ENCODE data around the gene MCM5. TPM values are rescaled to one million over a fixed set of nuclear protein-coding genes. Genes with fewer than 3 reads are reported as not detected.
"Not testable (repeated sequence)": the region's sequence is repeated elsewhere in the genome, so short reads cannot be mapped to it uniquely, and the experiment has no call there.

The MCM5 gene
- total and polyA plus RNA-seq, 9 donors: 22.8 to 46.9 (median 36.3) TPM

DNA sequence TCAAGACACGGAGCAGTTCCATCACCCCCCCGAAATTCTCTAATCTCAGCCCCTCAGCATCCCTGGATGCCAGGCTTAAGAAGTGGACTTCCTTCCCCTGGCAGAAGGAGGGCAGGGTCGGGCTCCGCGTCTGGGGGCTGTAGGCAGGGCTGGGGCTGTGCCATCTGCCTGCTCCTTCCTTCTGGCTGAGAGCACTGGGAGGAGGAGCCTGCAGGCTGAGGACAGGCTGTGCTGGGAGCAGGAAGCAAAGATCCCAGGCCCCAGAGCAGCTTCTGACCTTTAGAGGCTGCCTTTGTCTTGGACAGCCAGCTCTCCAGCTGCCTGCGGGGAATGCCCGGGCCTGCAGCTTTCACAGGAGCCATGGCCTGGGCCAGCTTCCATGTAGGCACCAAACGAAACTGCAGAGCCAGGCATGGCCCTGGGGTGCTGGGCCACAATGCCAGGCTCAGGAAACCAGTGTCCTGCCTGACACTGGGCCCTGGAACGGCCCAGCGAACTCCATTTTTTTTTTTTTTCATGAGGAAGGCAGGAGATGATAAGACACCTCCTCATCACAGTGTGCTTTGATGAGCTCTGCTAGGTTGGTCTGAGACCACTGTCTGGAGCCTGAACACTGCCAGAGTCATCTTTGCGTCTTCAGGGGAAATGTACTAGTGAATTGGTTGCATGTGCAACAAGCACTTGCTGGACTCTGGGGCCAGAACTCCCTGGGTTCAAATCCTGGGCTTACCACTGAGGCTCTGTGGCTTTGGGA lies 67.9 kb downstream of the MCM5 start:
- H3K27ac ChIP-seq (ENCODE audit: low read length): peak overlapping the region; percentile 72
- no peaks in the 10 kb centered on the region for H3K9me3 ChIP-seq (replicated peaks; ENCODE audit: control insufficient read depth, low read depth, low read length)
- H3K4me1 ChIP-seq (ENCODE audit: control insufficient read depth, insufficient read depth, low read length): peaks cover 8% of the 10 kb centered on the region
- DNase-seq: peak; percentile 68
- no peaks in the 10 kb centered on the region for H3K36me3 ChIP-seq (ENCODE audit: control insufficient read depth, insufficient read depth, low read length)
- H3K4me3 ChIP-seq (ENCODE audit: low read length): no peak overlapping the region
- no peaks in the 10 kb centered on the region for H3K27me3 ChIP-seq (ENCODE audit: control insufficient read depth, insufficient read depth, low read length)
- 10% methylated on average over 6 of the region's 11 CpGs for WGBS (ENCODE audit: insufficient coverage)

DNA sequence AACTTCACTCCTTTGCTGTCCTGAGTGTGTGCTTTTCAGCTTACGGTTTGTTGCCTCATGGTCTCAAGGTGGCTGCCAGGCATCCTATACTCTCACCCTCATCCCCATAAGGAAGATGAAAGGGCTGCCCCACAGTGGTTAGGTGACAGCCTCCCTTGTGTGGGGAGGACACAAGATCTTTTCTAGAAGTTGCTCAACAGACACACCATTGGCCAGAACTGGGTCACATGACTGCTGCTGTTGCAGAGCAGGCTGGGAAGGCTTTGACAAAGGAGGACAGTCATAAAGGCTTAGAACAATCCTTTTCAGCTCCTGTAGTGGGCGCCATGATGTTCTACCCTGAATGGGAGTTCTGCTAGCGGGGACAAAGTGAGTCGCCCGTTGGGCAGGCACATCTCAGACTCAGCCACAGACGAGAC lies 71.0 kb downstream of the MCM5 start:
- 83% methylated on average over 5 of the region's 6 CpGs for WGBS (ENCODE audit: insufficient coverage)
- Histone ChIP-seq H3K27ac (ENCODE audit: low read length) (no peak overlapping the region), H3K4me1 (ENCODE audit: control insufficient read depth, insufficient read depth, low read length) (peaks cover 8% of the 10 kb centered on the region), H3K9me3 (replicated peaks; ENCODE audit: control insufficient read depth, low read depth, low read length) (no peaks in the 10 kb centered on the region), H3K36me3 (ENCODE audit: control insufficient read depth, insufficient read depth, low read length) (no peaks in the 10 kb centered on the region), H3K27me3 (ENCODE audit: control insufficient read depth, insufficient read depth, low read length) (no peaks in the 10 kb centered on the region), H3K4me3 (ENCODE audit: low read length) (no peak overlapping the region)
- no peak for DNase-seq

DNA sequence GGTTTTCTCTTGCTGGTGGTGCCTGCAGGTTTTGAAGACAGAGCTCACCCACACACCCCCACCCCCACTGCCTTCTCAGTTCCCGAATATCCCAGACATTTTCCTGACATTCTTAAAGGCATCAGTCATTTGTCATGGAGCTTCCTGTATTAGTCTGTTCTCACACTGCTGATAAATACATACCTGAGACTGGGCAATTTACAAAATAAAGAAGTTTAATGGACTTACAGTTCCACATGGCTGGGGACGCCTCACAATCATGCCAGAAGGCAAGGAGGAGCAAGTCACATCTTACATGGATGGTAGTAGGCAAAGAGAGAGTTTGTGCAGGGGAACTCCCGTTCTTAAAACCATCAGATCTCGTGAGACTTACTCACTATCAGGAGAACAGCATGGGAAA lies 71.6 kb downstream of the MCM5 start:
- H3K27me3 ChIP-seq (ENCODE audit: control insufficient read depth, insufficient read depth, low read length); H3K4me3 ChIP-seq (ENCODE audit: low read length); DNase-seq; H3K4me1 ChIP-seq (ENCODE audit: control insufficient read depth, insufficient read depth, low read length); H3K27ac ChIP-seq (ENCODE audit: low read length); H3K36me3 ChIP-seq (ENCODE audit: control insufficient read depth, insufficient read depth, low read length); H3K9me3 ChIP-seq (replicated peaks; ENCODE audit: control insufficient read depth, low read depth, low read length): not testable (repeated sequence)
- 80% methylated on average over 1 of the region's 4 CpGs for WGBS (ENCODE audit: insufficient coverage)

DNA sequence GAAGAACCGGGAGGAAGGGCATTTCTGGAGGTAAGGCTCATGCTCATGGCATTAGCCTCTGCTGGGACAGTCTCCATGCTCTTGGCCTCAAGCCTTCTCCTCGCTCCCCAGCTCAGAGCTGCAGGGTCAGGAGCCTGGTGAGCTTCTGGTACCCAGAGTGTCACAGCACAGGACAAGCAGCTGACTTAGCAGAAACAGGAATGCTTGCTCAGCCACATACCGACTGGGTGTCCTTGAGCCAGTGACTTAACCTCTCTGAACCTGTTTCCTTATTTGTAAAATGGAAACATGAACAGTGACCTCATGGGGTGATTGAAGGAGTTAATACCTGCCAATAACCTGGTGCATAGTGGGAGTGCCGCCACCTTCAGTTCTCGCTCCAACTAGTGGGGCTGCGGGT lies 72.5 kb downstream of the MCM5 start:
- Histone ChIP-seq H3K9me3 (replicated peaks; ENCODE audit: control insufficient read depth, low read depth, low read length) (no peaks in the 10 kb centered on the region), H3K27ac (ENCODE audit: low read length) (no peak overlapping the region), H3K4me1 (ENCODE audit: control insufficient read depth, insufficient read depth, low read length) (peaks cover 8% of the 10 kb centered on the region), H3K36me3 (ENCODE audit: control insufficient read depth, insufficient read depth, low read length) (no peaks in the 10 kb centered on the region), H3K27me3 (ENCODE audit: control insufficient read depth, insufficient read depth, low read length) (peaks cover 5% of the 10 kb centered on the region), H3K4me3 (ENCODE audit: low read length) (no peak overlapping the region)
- WGBS (ENCODE audit: insufficient coverage): 86% methylated on average over 6 of the region's 6 CpGs
- DNase-seq: no peak

DNA sequence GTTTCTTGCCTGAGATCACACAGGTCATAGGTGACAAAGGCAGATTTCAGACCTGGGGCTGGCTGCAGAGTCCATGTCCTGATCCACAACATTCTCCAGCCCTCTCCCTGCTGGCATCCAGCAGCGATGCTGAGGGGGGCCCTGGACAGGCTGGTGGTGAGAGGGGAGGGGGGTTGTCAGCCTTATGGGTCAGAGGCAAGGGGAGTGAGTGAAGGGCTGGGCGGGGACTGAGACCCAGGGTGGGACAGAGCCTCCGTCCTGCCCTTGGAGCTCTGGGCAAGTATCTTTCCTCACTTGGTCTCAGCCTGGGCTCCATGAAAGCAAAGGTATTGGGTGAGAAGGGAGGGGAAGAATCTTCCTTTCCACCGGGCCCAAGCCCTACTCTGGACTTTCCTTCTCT lies 74.0 kb downstream of the MCM5 start:
- no peaks in the 10 kb centered on the region for H3K36me3 ChIP-seq (ENCODE audit: control insufficient read depth, insufficient read depth, low read length)
- H3K4me3 ChIP-seq (ENCODE audit: low read length): no peak overlapping the region
- 85% methylated on average over 2 of the region's 4 CpGs for WGBS (ENCODE audit: insufficient coverage)
- no peak for DNase-seq
- H3K27ac ChIP-seq (ENCODE audit: low read length): no peak overlapping the region
- H3K9me3 ChIP-seq (replicated peaks; ENCODE audit: control insufficient read depth, low read depth, low read length): no peaks in the 10 kb centered on the region
- peaks cover 10% of the 10 kb centered on the region for H3K27me3 ChIP-seq (ENCODE audit: control insufficient read depth, insufficient read depth, low read length)
- peaks cover 10% of the 10 kb centered on the region for H3K4me1 ChIP-seq (ENCODE audit: control insufficient read depth, insufficient read depth, low read length)

Other genes starting within 250 kb of the MCM5 start
- gene HMGXB4, start 142.6 kb upstream of the MCM5 start, total RNA-seq: 8.7 TPM
- 10 to 100 TPM; 13.2 to 20.3 (median 15.8) TPM for gene HMGXB4, start 142.6 kb upstream of the MCM5 start, polyA plus RNA-seq (ENCODE audit: insufficient read depth in 1 of 8, insufficient read length in 8 of 8, low replicate concordance in 1 of 8)
- gene TOM1, start 100.2 kb upstream of the MCM5 start, total RNA-seq: 25.6 TPM
- gene TOM1, start 100.2 kb upstream of the MCM5 start, polyA plus RNA-seq (ENCODE audit: insufficient read depth in 1 of 8, insufficient read length in 8 of 8, low replicate concordance in 1 of 8): 10 to 100 TPM; 26.8 to 34.9 (median 30.8) TPM
- 11.5 TPM for gene HMOX1, start 19.0 kb upstream of the MCM5 start, total RNA-seq
- 10 to 100 TPM; 15.3 to 36.0 (median 26.6) TPM for gene HMOX1, start 19.0 kb upstream of the MCM5 start, polyA plus RNA-seq (ENCODE audit: insufficient read depth in 1 of 8, insufficient read length in 8 of 8, low replicate concordance in 1 of 8)
- 2.9 TPM for gene RASD2, start 140.7 kb downstream of the MCM5 start, total RNA-seq
- 10 to 100 TPM in 7 of 8 donors, 1 to 10 TPM in 1; 7.8 to 22.5 (median 13.2) TPM for gene RASD2, start 140.7 kb downstream of the MCM5 start, polyA plus RNA-seq (ENCODE audit: insufficient read depth in 1 of 8, insufficient read length in 8 of 8, low replicate concordance in 1 of 8)
- gene MB, start 217.2 kb downstream of the MCM5 start, total RNA-seq: 268 TPM
- 100 to 1,000 TPM; 236 to 415 (median 329) TPM for gene MB, start 217.2 kb downstream of the MCM5 start, polyA plus RNA-seq (ENCODE audit: insufficient read depth in 1 of 8, insufficient read length in 8 of 8, low replicate concordance in 1 of 8)
- 2.6 TPM for gene APOL6, start 248.3 kb downstream of the MCM5 start, total RNA-seq
- 1 to 10 TPM in 7 of 8 donors, under 1 TPM in 1; 0.86 to 2.4 (median 1.9) TPM for gene APOL6, start 248.3 kb downstream of the MCM5 start, polyA plus RNA-seq (ENCODE audit: insufficient read depth in 1 of 8, insufficient read length in 8 of 8, low replicate concordance in 1 of 8)

All from muscle of leg (tissue), 11 donors.